IPS DF 4.7 (cell line): ENCODE measurements around the gene AZIN2.
"Not testable (repeated sequence)": the region's sequence is repeated elsewhere in the genome, so short reads cannot be mapped to it uniquely, and the experiment has no call there.

Experiments
- DNase-seq: peaks from one replicate; pipeline ENCODE4 v3.0.0-alpha.2; 2013; ENCODE audit warnings: low spot score; ENCODE audit errors: extremely low read depth

Gene AZIN2

GRCh38 chr1:33094486-33094885, 13.5 kb downstream of the AZIN2 start:
- DNase-seq = no peak

GRCh38 chr1:33094971-33095604, 14.1 kb downstream of the AZIN2 start:
- DNase-seq = no peak

GRCh38 chr1:33096363-33097005, 15.5 kb downstream of the AZIN2 start:
- no peak for DNase-seq

- DNase-seq = no peak
Measured at GRCh38 chr1:33097137-33097611, 16.2 kb downstream of the AZIN2 start.

- DNase-seq = no peak
Measured at GRCh38 chr1:33097762-33098161, 16.8 kb downstream of the AZIN2 start.

GRCh38 chr1:33098371-33098770, 17.4 kb downstream of the AZIN2 start:
- no peak for DNase-seq

GRCh38 chr1:33099290-33100118, 18.6 kb downstream of the AZIN2 start:
- DNase-seq = no peak

- DNase-seq = not testable (repeated sequence)
Measured at GRCh38 chr1:33100119-33100415, 19.1 kb downstream of the AZIN2 start.

- DNase-seq = no peak
Measured at GRCh38 chr1:33110477-33110876, 29.5 kb downstream of the AZIN2 start.

GRCh38 chr1:33111965-33112364, 31.0 kb downstream of the AZIN2 start:
- DNase-seq = no peak

GRCh38 chr1:33117440-33118085, 36.6 kb downstream of the AZIN2 start:
- no peak for DNase-seq

- no peak for DNase-seq
Measured at GRCh38 chr1:33118274-33118673, 37.3 kb downstream of the AZIN2 start.

GRCh38 chr1:33119050-33119449, 38.1 kb downstream of the AZIN2 start:
- no peak for DNase-seq

GRCh38 chr1:33119532-33120217, 38.7 kb downstream of the AZIN2 start:
- peak; percentile 30 for DNase-seq

- no peak for DNase-seq
Measured at GRCh38 chr1:33120436-33121231, 39.7 kb downstream of the AZIN2 start.

- no peak for DNase-seq
Measured at GRCh38 chr1:33121728-33122127, 40.8 kb downstream of the AZIN2 start.

- DNase-seq = no peak
Measured at GRCh38 chr1:33122483-33123178, 41.7 kb downstream of the AZIN2 start.

GRCh38 chr1:33123266-33123665, 42.3 kb downstream of the AZIN2 start:
- DNase-seq = no peak

GRCh38 chr1:33124647-33125046, 43.7 kb downstream of the AZIN2 start:
- DNase-seq = not testable (repeated sequence)
